GM21723 (cell line): ENCODE measurements around the gene RANBP6.
"Not testable (repeated sequence)": the region's sequence is repeated elsewhere in the genome, so short reads cannot be mapped to it uniquely, and the experiment has no call there.

Experiments used
- ATAC-seq: cut with Tn5 transposase; IDR thresholded peaks from one replicate; pipeline ENCODE4 v1.9.1; 2021; ENCODE audit warnings: mild to moderate bottlenecking, moderate library complexity; ENCODE audit not compliant: unreplicated experiment

RANBP6 gene

DNA sequence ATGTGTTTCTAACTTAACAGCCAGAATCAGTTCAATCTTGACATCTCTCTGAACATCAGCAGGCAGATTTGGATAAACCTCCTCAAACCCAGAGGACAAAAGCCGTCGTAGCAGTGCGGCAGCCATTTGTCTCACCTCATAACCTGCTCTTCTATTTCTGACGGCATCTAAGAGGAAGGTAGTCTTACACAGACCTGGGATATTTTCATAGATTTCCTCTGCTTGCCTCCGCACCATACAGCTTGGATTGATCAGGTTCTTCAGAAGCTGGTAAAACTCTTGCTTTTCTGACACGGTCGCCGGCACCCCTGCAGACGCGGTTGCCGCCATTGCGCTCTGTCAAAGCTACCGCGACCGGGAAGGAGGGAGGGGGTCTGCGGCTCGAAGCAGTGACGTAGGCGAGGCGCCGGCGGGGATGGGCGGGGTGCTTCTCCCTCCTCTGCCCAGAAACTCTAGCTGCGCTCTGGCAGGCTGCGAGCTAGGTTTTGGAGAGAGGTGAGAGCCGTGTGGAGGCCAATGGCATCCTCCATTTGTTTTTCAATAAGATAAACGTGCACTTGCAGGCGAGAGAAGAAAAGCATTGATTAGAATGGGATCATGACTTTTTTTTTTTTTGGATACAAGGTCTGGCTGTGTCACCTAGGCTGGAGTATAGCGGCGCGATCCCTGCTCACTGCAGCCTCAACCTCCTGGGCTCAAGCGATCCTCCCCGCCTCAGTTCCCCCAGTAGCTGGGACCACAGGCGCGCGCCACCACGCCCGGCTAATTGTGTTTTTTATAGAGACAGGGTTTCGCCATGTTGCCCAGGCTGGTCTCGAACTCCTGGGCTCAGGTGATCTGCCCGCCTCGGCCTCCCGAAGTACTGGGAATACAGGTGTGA is at the start of gene RANBP6:
RANBP6 (minus strand) TSS at position 347 of the 880 bp plus-strand sequence; CDS start at position 330, 17 bp downstream.
- peak; percentile 98 for ATAC-seq

DNA sequence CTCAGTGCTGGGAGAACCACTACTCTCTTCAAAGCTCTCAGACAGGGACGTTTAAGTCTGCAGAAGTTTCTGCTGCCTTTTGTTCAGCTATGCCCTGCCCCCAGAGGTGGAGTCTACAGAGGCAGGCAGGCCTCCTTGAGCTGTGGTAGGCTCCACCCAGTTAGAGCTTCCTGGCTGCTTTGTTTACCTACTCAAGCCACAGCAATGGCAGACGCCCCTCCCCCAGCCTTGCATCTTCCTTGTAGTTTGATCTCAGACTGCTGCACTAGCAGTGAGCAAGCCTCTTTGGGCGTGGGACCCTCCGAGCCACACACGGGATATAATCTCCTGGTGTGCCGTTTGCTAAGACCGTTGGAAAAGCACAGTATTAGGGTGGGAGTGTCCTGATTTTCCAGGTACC is 47.7 kb upstream of the RANBP6 start:
- ATAC-seq, result not testable (repeated sequence)

DNA sequence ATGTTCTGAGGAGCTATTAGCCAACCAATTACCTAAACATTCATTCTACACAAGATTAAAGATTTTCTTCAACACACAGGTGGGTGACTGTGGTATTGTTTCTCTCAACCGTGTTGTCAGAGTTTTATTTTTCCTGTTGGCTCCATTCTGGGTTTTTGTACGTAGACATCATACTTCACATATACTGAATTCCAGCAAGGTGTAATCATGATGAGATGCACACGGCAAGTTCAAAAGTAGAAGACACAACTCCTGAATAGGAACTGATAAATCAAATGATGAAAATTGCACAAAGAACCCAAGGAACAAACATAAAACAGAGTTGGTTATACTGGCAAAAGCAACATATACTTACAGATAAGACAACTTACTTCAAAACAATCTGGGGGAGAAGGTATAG is 40.2 kb upstream of the RANBP6 start:
- no peak for ATAC-seq

DNA sequence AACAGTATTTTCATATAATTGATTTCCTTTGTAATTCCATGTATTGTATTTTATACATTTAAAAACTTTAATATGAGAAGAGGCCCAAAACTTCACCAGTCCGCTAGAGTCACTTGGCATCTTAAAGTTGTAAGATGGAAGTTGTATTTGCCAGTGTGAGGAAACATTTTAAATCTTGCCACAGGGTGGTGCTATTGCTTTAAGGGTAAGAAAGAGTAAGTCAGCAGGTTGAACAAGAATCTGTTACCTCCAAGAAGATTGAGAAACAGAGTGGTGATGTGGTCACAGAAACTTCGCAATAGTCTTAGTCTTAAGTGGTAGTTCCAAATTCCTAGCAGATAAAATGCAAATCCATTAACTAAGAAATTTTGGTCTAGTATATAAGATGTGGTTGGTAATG is 39.8 kb upstream of the RANBP6 start:
- ATAC-seq, result peak; percentile 62

DNA sequence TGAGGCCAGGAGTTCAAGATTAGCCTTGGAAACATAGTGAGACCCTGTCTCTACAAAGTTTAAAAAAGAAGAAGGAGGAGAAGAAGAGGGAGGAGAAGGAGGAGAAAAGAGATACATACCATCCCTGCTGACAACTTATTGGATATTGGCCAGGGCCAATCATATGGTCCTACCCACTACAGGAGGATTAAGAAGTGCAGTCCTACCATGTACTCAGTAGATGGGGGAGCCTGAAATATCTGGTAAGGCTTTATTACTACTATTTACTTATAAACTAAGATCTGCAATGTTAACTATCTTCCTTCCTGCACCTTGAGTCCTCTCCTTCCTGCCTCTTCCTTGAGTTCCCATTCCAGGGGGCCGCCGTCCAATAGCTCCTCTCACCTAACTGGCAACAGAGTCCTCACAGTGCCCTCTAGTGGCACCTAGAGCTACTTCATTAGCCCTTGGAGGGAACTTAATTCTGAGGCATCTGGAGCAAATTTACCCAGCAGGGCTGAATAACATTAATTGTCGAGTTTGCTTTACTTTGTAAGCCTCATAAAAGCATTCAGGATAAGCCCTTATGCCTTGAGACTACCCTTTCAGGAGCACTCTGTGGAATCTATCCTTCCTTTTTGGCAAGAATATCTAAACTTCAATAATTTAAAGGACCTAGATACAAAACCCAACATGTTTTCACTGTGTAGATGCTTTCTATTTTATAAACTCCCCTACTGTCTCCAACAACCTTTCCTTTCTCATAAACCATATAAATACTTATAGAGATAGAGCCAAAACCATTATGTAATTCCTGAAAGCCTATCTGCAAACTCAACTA is 39.1 kb upstream of the RANBP6 start:
- peak; percentile 54 for ATAC-seq

DNA sequence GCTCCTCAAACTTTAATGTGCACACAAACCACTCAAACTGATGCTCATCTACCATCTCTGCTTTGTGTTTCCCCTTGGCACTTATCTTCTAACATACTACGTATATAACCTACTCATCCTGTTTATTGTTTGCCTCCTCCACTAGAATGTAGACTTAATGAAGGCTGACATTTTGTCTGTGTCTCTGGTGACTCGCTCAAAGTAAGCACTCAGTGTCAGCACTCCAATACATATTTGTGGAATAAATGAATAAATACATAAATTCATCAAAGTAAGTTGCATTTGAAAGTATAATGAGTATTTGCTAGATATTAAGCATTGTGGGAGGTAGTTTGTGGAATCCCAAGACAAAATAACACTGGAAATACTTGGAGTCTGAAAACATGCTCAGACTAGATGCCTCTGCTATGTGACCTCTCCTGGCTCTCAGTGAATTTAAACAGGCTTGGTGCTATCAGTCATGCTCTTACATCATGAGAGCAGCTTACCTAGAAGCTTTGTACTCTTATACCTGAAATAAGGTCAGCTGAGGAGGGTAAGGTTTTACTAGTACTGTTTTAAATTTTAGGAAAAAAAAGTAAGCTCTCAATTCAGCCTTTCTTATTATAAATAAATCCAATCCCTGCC is 37.0 kb upstream of the RANBP6 start:
- no peak for ATAC-seq

DNA sequence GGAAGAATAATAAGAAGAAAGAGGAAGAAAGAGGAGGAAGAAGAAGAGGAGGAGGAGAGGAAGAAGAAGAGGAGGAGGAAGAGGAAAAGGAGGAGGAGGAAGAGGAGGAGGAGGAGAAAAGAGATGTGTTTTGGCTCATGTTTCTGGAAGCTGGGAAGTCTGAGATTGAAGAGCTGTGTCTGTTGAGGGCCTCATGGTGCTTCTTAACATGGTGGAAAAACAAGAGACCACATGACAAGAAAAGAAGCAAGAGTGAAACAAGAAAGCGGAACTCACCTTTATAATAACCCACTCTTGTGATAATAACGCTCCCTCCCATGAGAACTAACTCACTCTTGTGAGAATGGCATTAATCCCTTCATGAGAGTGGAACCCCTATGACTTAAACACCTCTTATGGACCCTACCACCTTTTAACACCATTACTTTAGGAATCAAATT is 36.1 kb upstream of the RANBP6 start:
- peak; percentile 64 for ATAC-seq

DNA sequence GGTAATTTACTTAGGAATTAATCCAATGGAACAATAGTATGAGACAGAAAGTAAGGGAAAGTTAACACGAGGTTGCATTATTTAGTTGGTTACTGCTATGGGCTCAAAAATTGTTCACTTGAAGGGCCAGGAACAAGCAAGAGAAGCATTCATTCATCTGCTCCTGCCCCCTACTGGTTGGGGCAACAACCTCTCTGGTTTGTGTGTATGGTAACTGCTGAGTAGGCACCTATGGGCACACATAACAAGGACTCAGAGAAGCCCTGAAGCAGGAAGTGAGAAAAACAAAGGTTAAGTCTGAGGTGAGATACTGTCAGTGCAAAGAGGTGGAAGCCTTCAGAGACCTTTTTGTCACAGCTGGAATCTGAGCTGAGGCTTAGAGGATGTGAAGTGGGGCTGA is 34.4 kb upstream of the RANBP6 start:
- ATAC-seq, result peak; percentile 63

DNA sequence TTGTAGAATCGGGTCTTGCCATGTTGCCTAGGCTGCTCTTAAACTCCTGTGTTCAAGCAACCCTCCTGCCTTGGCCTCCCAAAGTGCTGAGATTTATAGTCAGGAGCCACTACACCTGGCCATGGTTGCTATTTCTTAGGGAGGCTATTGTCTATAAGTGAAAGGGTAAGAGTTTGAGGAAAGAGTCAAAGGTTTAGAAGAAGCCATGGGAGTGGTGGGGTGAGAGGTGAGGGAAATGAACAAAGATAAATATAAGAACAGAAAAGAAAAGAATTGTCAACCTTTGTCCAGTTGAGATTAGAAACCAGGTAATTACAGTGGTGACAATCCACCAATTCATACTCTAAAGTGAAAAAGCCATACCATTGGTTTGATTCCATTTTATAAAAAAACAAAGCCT is 32.6 kb upstream of the RANBP6 start:
- ATAC-seq, result no peak

DNA sequence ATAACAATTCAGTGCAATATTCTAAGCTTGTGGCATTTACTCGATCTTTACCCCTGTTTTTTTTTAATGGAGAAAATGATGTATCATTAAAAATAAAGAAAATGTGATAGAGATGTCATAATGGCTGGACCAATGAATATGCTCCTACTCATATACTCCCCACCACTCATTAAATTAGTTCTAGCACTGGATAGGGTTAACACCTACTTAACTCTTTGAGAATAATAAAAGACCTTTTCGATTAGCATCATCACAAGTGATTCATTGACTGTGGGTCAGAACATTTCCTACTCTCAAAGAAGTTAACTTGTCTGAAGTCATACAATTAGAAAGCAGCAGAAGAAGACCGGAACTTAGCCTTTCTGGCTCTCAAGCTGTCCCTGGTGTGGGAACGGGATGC is 31.6 kb upstream of the RANBP6 start:
- no peak for ATAC-seq

DNA sequence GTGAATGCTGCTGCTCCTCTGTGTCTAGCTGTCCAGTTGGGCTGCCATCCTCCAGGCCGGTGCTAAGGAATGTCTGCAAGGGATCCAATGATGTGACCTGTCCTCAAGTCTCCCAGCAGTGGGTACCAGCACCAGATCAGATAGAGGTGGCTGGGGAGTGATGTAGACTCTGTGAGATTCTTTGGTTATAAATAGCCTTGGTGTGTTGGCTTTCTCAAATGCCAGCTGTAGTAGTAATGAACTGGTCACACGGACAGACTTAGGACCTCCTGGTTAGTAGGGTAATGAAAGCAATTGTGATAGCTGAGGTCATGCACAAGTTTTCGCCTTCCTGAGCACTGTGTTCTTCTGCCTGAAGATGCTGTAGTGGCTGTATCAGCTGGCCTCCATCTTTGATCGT is 29.9 kb upstream of the RANBP6 start:
- ATAC-seq, result no peak

DNA sequence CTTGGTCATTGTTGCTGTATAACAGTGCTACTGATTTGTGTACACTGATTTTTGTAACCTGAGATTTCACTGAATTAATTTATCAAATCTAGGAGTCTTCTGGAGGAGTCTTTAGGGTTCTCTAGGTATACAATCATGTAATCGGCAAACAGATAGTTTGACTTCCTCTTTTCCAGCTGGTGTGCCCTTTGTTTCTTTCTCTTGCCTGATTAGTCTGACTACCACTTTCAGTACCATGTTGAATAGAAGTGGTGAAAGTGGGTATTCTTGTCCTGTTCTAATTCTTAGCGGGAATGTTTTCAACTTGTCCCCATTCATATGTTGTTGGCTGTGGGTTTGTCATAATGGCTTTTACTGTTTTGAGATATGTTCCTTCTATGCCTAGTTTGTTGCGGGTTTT is 24.7 kb upstream of the RANBP6 start:
- no peak for ATAC-seq

DNA sequence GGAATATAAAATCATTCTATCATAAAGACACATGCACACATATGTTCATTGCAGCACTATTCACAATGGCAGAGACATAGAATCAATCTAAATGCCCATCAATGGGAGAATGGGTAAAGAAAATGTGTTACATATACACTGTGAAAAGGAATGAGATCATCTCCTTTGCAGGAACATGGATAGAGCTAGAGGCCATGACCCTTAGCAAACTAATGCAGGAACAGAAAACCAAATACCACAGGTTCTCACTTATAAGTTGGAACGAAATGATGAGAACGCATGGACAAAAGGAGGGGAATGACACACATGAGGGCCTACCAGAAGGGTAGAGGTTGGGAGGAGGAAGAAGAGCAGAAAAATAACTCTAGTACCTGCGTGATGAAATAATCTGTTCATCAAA is 21.0 kb upstream of the RANBP6 start:
- no peak for ATAC-seq

DNA sequence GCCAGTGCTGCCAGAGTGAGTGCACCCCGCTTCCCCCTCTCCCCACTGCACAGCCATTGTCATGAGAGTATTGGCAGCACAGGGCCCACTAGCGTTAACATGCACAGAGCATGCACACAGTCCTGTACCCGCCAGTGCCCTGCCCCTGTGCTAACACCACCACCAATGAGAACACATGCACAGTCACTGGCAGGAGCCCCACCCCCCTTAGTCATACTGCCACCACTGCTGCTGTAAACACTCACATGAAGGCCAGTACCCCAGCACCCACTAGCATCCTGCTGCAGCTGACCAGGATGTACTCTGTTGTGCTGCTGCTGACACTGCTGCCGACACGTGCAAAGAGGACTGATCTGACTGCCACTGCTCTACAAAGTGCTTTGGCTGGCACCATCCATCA is 19.5 kb upstream of the RANBP6 start:
- ATAC-seq, result no peak

DNA sequence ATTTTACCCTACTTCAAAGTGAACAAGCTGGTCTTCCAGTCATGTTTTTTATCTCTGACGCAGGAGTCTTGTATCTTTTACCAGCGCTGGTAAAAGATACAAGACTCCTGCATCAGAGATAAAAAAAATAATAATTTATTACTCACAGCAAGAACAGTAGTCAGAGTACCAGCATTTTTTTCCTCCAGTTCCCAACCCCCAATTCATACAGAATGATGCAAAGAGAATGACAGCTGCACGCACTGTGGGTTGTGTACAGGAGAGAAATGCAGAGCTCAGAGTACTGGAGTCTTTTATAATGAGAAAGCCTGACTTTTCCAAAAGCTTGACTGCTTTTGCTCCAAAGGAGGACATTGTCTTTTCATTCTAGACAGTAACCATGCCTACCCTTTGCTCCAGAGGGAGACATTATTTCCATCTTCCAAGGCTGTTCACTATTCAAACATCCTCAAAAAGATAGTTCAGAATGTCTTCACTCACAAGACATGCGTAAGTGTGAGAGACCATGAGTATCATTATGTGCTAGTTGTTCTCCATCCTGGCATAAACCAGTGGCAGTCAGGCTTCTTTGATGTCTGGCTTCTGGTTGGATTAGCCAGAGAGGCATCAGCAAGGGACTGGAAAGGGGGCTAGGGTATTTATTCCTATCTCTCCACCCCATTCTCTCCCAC is 14.3 kb upstream of the RANBP6 start:
- ATAC-seq, result no peak

DNA sequence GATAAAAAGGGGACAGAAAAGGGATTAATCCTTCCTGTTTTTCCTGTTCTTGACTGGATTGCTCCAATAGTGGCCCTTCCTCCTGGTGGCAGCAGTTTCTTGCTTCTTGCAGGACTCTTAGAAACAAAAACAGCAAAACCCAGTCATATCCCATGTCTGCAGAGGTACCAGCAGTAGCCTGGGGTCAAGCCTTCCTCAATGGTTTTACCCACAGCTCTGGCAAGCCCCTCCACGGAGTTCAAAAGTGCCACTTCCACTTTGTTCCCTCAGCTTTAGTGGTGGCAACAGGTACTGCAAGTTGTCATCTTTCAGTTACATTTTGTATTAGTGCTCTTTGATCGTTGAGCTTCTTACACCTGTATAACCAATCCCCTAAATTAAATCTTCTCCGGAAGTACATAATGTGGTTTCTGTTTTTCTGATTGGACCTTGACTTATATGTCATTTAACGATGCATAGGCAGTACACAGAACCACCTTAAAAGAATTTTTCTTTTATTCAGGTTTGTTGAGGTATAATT is 8.7 kb upstream of the RANBP6 start:
- peak; percentile 69 for ATAC-seq

DNA sequence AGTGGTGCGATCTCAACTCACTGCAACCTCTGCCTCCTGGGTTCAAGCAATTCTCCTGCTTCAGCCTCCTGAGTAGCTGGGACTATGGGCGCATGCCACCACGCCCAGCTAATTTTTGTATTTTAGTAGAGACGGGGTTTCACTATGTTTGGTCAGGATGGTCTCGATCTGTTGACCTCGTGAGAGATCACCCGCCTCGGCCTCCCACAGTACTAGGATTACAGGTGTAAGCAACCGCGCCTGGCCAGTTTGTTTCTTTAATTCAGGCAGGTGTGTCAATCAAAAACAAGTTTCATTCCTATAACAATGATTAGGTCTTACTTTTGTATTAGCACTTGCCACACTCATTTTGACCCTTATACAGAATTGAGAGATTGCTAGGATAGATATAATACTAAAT is 1.6 kb upstream of the RANBP6 start:
- ATAC-seq, result not testable (repeated sequence)

DNA sequence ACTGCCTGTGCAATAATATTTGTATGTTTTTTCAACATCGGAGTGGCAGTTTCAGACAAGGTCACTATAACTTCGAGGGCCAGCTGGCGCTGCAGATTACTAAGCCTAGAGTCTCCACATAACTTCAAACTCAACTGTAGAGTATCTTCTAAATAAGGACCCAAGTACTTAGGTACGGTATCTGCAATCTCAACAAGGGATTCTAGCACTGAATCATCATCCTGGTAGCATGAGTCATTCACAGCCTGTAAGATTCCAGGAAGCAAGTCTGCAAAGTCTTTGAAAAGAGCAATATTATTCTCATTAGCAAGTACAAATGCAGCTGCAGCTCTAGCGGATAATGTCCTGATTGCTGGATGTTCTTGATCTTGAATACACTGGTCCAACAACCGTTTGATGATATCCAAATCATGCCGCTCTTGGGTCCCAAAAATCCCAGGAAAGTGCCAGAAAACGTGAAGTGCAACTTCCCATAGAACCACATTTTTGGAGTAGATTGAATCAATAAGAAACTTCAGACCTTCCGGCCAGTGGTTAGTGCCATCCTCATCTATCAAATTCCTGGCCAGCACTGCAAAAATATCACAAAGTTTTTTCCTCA is 654 bp downstream of the RANBP6 start:
- ATAC-seq, result no peak

DNA sequence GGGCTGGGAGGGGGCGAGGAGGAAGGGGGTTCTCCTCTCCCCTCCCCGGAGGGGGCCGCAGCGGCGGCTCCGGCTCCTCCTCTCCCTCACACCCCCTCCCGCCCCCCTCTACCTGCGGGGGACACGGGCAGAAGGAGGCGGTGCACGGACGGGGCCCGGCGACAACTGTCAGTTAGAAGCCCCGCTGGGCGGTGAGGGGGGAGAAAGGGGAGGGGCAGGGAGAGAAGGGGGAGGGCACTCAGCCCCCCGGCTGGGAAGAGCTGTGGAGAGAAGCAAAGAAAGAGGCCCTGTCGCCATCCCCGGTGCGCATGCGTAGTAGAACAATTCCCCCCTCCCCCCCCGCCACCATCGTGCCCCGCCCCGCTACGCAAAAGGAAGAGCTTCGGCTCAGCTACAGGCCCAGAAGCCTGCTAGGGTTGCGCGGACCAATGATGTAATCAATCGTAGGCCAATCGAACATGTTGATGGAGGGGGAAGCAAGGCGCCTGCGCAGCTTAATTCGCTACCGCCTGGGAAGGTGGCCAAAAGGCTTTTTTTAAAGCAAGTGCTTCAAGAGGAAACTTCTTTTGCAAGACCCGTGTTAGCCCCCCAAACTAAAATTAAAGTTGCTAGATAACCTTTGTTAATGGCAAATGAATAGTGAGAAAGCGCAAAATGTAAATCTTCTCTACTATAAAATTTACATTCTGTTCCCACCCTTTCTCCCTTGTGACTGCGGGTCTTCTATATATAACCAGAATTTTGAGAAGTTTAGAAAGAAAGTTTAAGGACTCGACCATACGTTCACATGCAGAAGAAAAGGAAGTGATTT is 7.0 kb downstream of the RANBP6 start:
- peak; percentile 70 for ATAC-seq
